ENCODE measurements around the gene OR1F1.

The OR1F1 gene

DNA sequence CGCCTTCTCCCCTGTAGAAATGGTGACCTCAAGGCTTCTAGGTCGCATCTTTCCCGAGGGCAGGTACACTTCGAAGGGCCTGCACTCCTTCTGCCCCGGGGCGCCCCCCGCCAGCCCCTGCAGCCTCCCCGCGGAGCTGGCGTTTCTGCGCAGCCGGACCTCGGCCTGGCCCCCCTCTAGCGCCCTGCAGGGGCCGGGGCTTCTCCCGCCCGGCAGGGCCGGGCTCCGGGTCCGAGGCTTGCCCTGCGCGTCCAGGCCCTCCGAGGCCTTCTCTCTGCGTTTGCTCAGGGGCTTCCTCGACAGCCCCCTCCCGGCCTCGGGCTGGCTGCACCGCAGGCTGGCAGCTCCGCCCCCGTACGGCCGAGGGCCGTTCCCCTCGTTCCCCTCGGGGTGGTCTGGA lies 66.3 kb downstream of the OR1F1 start:
- Histone ChIP-seq H3K9me3 (ENCODE audit: control insufficient read depth, insufficient read depth, low read length) (no peaks in the 10 kb centered on the region), H3K9me2 (replicated peaks; ENCODE audit: control insufficient read depth, low read length) (no peaks in the 10 kb centered on the region), H3K4me2 (ENCODE audit: low read length) (no peak overlapping the region), H4K20me1 (ENCODE audit: control insufficient read depth, insufficient read depth, low read depth, low read length) (no peaks in the 10 kb centered on the region), H3K27me3 (ENCODE audit: control insufficient read depth, low read length) (no peaks in the 10 kb centered on the region), H3K36me3 (ENCODE audit: control insufficient read depth, low read length) (no peaks in the 10 kb centered on the region), H3K4me3 (ENCODE audit: low read length) (no peak overlapping the region), H3K79me2 (ENCODE audit: control insufficient read depth, low read length) (no peaks in the 10 kb centered on the region), H3F3A (ENCODE audit: control insufficient read depth, insufficient read depth) (no peaks in the 10 kb centered on the region), H3K4me1 (ENCODE audit: control insufficient read depth, low read length) (no peaks in the 10 kb centered on the region), H3K27ac (ENCODE audit: low read depth, low read length) (no peak overlapping the region)
- TF ChIP-seq EZH2phosphoT487 (IDR thresholded peaks at IDR 0.05; ENCODE audit: borderline replicate concordance, low read length) = no peak
- TF ChIP-seq CTCF (IDR thresholded peaks at IDR 0.05; ENCODE audit: low read depth, low read length, poor library complexity, severe bottlenecking) = no peak

All from DOHH2 (cell line).